OCI-LY7 (cell line): Measurements from ENCODE around the gene DMRTB1. TPM values are rescaled to one million over a fixed set of nuclear protein-coding genes. Genes with fewer than 3 reads are reported as not detected.

Source experiments
- BruUV-seq: library from RNA; stranded (reverse); fragments of 400-500 nt; replicated peaks from 2 replicates; lab custom pipeline; 2021; lab: Mats Ljungman, UMichigan
- CTCF ChIA-PET: fragments of 300-600 bp; sonication (Branson Sonifier 250); formaldehyde crosslinking; loops from one replicate; lab custom pipeline; 2022; ENCODE audit warnings: antibody characterized with exemption; ENCODE audit not compliant: unreplicated experiment; lab: Charles Lee
- POLR2A ChIA-PET: fragments of 300-600 bp; sonication (Branson Sonifier 250); formaldehyde crosslinking; loops from one replicate; lab custom pipeline; 2022; ENCODE audit warnings: antibody characterized with exemption; lab: Charles Lee
- DNase-seq: peaks from one replicate; pipeline ENCODE4 v3.0.0-alpha.2; 2015; ENCODE audit warnings: low spot score
- H2AFZ ChIP-seq: fragments of 200-600 bp; sonication (generic), shearing (Covaris generic); 2 replicates; pipeline ENCODE4 v1.6.1; 2014; ENCODE audit warnings: mild to moderate bottlenecking, antibody characterized with exemption, low read length, moderate library complexity
- H3K27ac ChIP-seq: fragments of 200-600 bp; sonication (generic); 2 replicates; pipeline ENCODE4 v1.5.1; 2014; ENCODE audit warnings: mixed run types, low read depth, mild to moderate bottlenecking, moderate library complexity, low read length, inconsistent platforms; ENCODE audit not compliant: poor library complexity, severe bottlenecking
- H3K36me3 ChIP-seq: fragments of 200-600 bp; sonication (generic); 2 replicates; pipeline ENCODE4 v1.6.1; 2014; ENCODE audit warnings: mild to moderate bottlenecking, antibody characterized with exemption, low read length, moderate library complexity, mixed read lengths; ENCODE audit not compliant: insufficient read depth
- H3K4me1 ChIP-seq: fragments of 200-600 bp; sonication (generic); 2 replicates; pipeline ENCODE4 v1.5.1; 2014; ENCODE audit warnings: mild to moderate bottlenecking, low read length; ENCODE audit not compliant: insufficient read depth, poor library complexity, severe bottlenecking
- H3K4me2 ChIP-seq: fragments of 200-600 bp; sonication (generic); 2 replicates; pipeline ENCODE4 v1.6.1; 2014; ENCODE audit warnings: mild to moderate bottlenecking, low read length
- H3K4me3 ChIP-seq: fragments of 200-600 bp; sonication (generic); 2 replicates; pipeline ENCODE4 v1.5.1; 2014; ENCODE audit warnings: mild to moderate bottlenecking, low read depth, low read length; ENCODE audit not compliant: poor library complexity, severe bottlenecking
- H3K79me2 ChIP-seq: fragments of 200-600 bp; sonication (generic); 2 replicates; pipeline ENCODE4 v1.6.1; 2016; ENCODE audit warnings: low read depth, mild to moderate bottlenecking, low read length, moderate library complexity, mixed read lengths; ENCODE audit not compliant: insufficient read depth
- H3K9me2 ChIP-seq: fragments of 200-600 bp; sonication (generic); 2 replicates; pipeline ENCODE4 v1.6.1; 2016; ENCODE audit warnings: mild to moderate bottlenecking, low read length, mixed read lengths; ENCODE audit not compliant: insufficient read depth
- H3K9me3 ChIP-seq: fragments of 200-600 bp; sonication (generic); 2 replicates; pipeline ENCODE4 v1.6.1; 2014; ENCODE audit warnings: mild to moderate bottlenecking, mixed run types, low read length, mixed read lengths
- H4K20me1 ChIP-seq: fragments of 200-600 bp; sonication (generic); 2 replicates; pipeline ENCODE4 v1.6.1; 2014; ENCODE audit warnings: mild to moderate bottlenecking, antibody characterized with exemption, low read length, moderate library complexity, mixed read lengths; ENCODE audit not compliant: insufficient read depth
- CTCF ChIP-seq: fragments of 200-600 bp; sonication (generic); conservative IDR thresholded peaks from 2 replicates; pipeline ENCODE4 v1.5.1; 2014; ENCODE audit warnings: mild to moderate bottlenecking, antibody characterized with exemption, low read length, moderate library complexity, mixed read lengths
- EZH2phosphoT487 ChIP-seq: fragments of 200-600 bp; sonication (generic); IDR thresholded peaks from 2 replicates; pipeline ENCODE4 v1.6.1; 2018; ENCODE audit warnings: low read depth, borderline replicate concordance, mild to moderate bottlenecking, mixed run types, antibody characterized with exemption, low read length, moderate library complexity, mixed read lengths
- intact Hi-C: fragments of 100-400 bp; cut with micrococcal nuclease; formaldehyde crosslinking; loops from one replicate; pipeline ENCODE4 v1.10.0; 2022; ENCODE audit not compliant: unreplicated experiment
- total RNA-seq, 2 experiments: library from RNA; depleted of rRNA in 1 of 2; stranded (reverse); fragments of >200 nt in 1 of 2; shearing (Covaris generic) in 1 of 2; gene quantifications; 2 replicates each; pipeline ENCODE4 v1.2.3, GENCODE V29; 2014 to 2022

Gene DMRTB1
- total RNA-seq, 2 experiments from 2014 or later, result not detected

- ChIA-PET CTCF (no interaction called here), POLR2A (no interaction called here)
- TF ChIP-seq EZH2phosphoT487, result no peak
- no peak for TF ChIP-seq CTCF
- no peaks in the 10 kb centered on the region for H3K36me3 ChIP-seq
- H2AFZ ChIP-seq, result no peak overlapping the region
- no peak for DNase-seq
- intact Hi-C loops, result no loop called here
- H3K9me3 ChIP-seq, result no peaks in the 10 kb centered on the region
- H4K20me1 ChIP-seq, result no peaks in the 10 kb centered on the region
- H3K79me2 ChIP-seq, result no peaks in the 10 kb centered on the region
- H3K27ac ChIP-seq, result no peak overlapping the region
- no peak overlapping the region for H3K4me2 ChIP-seq
- H3K4me3 ChIP-seq, result no peak overlapping the region
- no TSS peak for BruUV-seq
- H3K4me1 ChIP-seq, result no peaks in the 10 kb centered on the region
- H3K9me2 ChIP-seq, result no peaks in the 10 kb centered on the region
Measured at GRCh38 chr1:53446051-53446450, 13.1 kb upstream of the DMRTB1 start.

- Histone ChIP-seq H2AFZ (no peak overlapping the region), H3K27ac (no peak overlapping the region), H4K20me1 (no peaks in the 10 kb centered on the region), H3K79me2 (no peaks in the 10 kb centered on the region), H3K9me2 (no peaks in the 10 kb centered on the region), H3K9me3 (no peaks in the 10 kb centered on the region), H3K4me3 (no peak overlapping the region), H3K4me1 (no peaks in the 10 kb centered on the region), H3K36me3 (no peaks in the 10 kb centered on the region), H3K4me2 (no peak overlapping the region)
- TF ChIP-seq CTCF, result no peak
- TF ChIP-seq EZH2phosphoT487, result no peak
- ChIA-PET CTCF (no interaction called here), POLR2A (interaction anchor here (0.5 to 0.7 kb wide), 2 partner anchors 358 to 1464 kb away, joined by 3 to 4 read pairs; no protein-coding TSS in a partner anchor)
- intact Hi-C loops, result no loop called here
- no TSS peak for BruUV-seq
- no peak for DNase-seq
Measured at GRCh38 chr1:53447413-53447812, 11.8 kb upstream of the DMRTB1 start.

GRCh38 chr1:53448241-53448841, 10.9 kb upstream of the DMRTB1 start:
- no peaks in the 10 kb centered on the region for H3K79me2 ChIP-seq
- H4K20me1 ChIP-seq, result no peaks in the 10 kb centered on the region
- intact Hi-C loops, result no loop called here
- BruUV-seq, result no TSS peak
- DNase-seq, result no peak
- no peak overlapping the region for H2AFZ ChIP-seq
- H3K9me2 ChIP-seq, result no peaks in the 10 kb centered on the region
- H3K4me1 ChIP-seq, result no peaks in the 10 kb centered on the region
- no peak overlapping the region for H3K4me3 ChIP-seq
- no peaks in the 10 kb centered on the region for H3K36me3 ChIP-seq
- ChIA-PET POLR2A (no interaction called here), CTCF (interaction anchor here (0.9 kb wide), 1 partner anchor 15 kb away, joined by 3 read pairs; no protein-coding TSS in a partner anchor)
- no peak overlapping the region for H3K4me2 ChIP-seq
- H3K27ac ChIP-seq, result no peak overlapping the region
- H3K9me3 ChIP-seq, result no peaks in the 10 kb centered on the region
- TF ChIP-seq CTCF, result no peak
- no peak for TF ChIP-seq EZH2phosphoT487
